Right lobe of liver (tissue), 6 donors: Measurements from ENCODE around the gene PIGL. TPM values are rescaled to one million over a fixed set of nuclear protein-coding genes. Genes with fewer than 3 reads are reported as not detected.

ENCODE experiments used
- ATAC-seq, 4 donors: fragments of 200-7000 bp; cut with Tn5 transposase; one replicate each; pipeline ENCODE4 v1.9.1; 2020; ENCODE audit warnings: mild to moderate bottlenecking in 4 of 4, moderate library complexity in 4 of 4
- DNase-seq, 3 donors: peaks; one replicate each; pipeline ENCODE4 v3.0.0-alpha.2; 2020
- H3K27ac ChIP-seq, 3 donors: fragments of 200-600 bp; one replicate each; pipeline ENCODE4 v1.8.0; 2022
- H3K27me3 ChIP-seq, 2 donors: fragments of 200-600 bp; one replicate each; pipeline ENCODE4 v1.8.0; 2022
- H3K36me3 ChIP-seq, 4 donors: fragments of 200-600 bp; sonication (generic) in 1 of 4; one replicate each; pipeline versions ENCODE4 v1.5.1 to v1.8.0; 2017 to 2022; ENCODE audit warnings: control low read depth in 1 of 4
- H3K4me1 ChIP-seq, 4 donors: fragments of 200-600 bp; sonication (generic) in 1 of 4; one replicate each; pipeline versions ENCODE4 v1.5.1 to v1.8.0; 2017 to 2022; ENCODE audit warnings: control low read depth in 1 of 4
- H3K4me3 ChIP-seq, 3 donors: fragments of 200-600 bp; one replicate each; pipeline ENCODE4 v1.8.0; 2022
- H3K9me3 ChIP-seq, 4 donors: fragments of 200-600 bp; sonication (generic) in 1 of 4; one replicate each; pipeline versions ENCODE4 v1.5.1 to v1.8.0; 2017 to 2022; ENCODE audit warnings: control low read depth in 1 of 4
- POLR2A ChIP-seq: fragments of 450-650 bp; IDR thresholded peaks from one replicate; pipeline ENCODE4 v1.6.1; 2017; ENCODE audit warnings: antibody characterized with exemption, mild to moderate bottlenecking
- WGBS: methylation state at CpG from one replicate; pipeline ENCODE4 v1.1.6; 2018; ENCODE audit warnings: low coverage, low lambda C conversion rate; ENCODE audit not compliant: insufficient coverage; ENCODE audit errors: missing lambda C conversion rate; 5-methylcytosine and 5-hydroxymethylcytosine counted together
- intact Hi-C, 2 donors: fragments of 100-400 bp; cut with DNase I; formaldehyde crosslinking; loops; one replicate each; pipeline versions ENCODE4 v1.11.2 to v1.14.1; 2022
- total RNA-seq, 6 experiments: library from RNA; depleted of rRNA in 2 of 6; stranded (reverse); fragments of >200 nt in 2 of 6; fragmentation: NEBNext Ultra II Directional in 3 of 6; extraction: Animal tissue kit (Norgen Biotek cat#: 25700) in 3 of 6; gene quantifications; one replicate each; pipeline versions ENCODE4 v1.1.0 to v1.2.4, GENCODE V29; 2016 to 2023
- TF ChIP-seq, protein P1 (sequence below), 4 donors: fragments of 200-600 bp in 3 of 4; fragments of 450-650 bp in 1 of 4; IDR thresholded peaks; one replicate each; pipeline versions ENCODE4 v1.5.1 to v1.8.0; 2016 to 2022; ENCODE audit warnings: antibody characterized with exemption in 4 of 4, mild to moderate bottlenecking in 2 of 4
- donor health status: DM: no; HTN: yes; CAD: no.
- donor health status: DM: no; HTN: no; CAD: no.
- donor health status: DM: no; HTN: no; CAD: no.
- donor health status: DM: no; HTN: yes; CAD: no.
- donor health status: DM: no; HTN: yes; CAD: no.

Gene PIGL
- total RNA-seq, 6 experiments from 2014 or later: 8.5 to 29.7 (median 14.9) TPM

- no peak for ATAC-seq
- no peak overlapping the region for H3K4me3 ChIP-seq
- no peak overlapping the region for H3K27ac ChIP-seq
- WGBS: 83% methylated on average over 5 of the region's 6 CpGs
- TF ChIP-seq, protein P1, sequence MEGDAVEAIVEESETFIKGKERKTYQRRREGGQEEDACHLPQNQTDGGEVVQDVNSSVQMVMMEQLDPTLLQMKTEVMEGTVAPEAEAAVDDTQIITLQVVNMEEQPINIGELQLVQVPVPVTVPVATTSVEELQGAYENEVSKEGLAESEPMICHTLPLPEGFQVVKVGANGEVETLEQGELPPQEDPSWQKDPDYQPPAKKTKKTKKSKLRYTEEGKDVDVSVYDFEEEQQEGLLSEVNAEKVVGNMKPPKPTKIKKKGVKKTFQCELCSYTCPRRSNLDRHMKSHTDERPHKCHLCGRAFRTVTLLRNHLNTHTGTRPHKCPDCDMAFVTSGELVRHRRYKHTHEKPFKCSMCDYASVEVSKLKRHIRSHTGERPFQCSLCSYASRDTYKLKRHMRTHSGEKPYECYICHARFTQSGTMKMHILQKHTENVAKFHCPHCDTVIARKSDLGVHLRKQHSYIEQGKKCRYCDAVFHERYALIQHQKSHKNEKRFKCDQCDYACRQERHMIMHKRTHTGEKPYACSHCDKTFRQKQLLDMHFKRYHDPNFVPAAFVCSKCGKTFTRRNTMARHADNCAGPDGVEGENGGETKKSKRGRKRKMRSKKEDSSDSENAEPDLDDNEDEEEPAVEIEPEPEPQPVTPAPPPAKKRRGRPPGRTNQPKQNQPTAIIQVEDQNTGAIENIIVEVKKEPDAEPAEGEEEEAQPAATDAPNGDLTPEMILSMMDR (IDR thresholded peaks at IDR 0.05): no peak
- TF ChIP-seq POLR2A: no peak
- no peaks in the 10 kb centered on the region for H3K36me3 ChIP-seq
- no peak for DNase-seq
- H3K4me1 ChIP-seq: peaks cover 0 to 28% (median 15%) of the 10 kb centered on the region in 4 donors
- no peaks in the 10 kb centered on the region for H3K9me3 ChIP-seq
- no peaks in the 10 kb centered on the region for H3K27me3 ChIP-seq
- intact Hi-C loops: no loop called here
These were observed 4.2 kb upstream of the PIGL start for GRCh38 chr17:16212793-16213192.

DNA sequence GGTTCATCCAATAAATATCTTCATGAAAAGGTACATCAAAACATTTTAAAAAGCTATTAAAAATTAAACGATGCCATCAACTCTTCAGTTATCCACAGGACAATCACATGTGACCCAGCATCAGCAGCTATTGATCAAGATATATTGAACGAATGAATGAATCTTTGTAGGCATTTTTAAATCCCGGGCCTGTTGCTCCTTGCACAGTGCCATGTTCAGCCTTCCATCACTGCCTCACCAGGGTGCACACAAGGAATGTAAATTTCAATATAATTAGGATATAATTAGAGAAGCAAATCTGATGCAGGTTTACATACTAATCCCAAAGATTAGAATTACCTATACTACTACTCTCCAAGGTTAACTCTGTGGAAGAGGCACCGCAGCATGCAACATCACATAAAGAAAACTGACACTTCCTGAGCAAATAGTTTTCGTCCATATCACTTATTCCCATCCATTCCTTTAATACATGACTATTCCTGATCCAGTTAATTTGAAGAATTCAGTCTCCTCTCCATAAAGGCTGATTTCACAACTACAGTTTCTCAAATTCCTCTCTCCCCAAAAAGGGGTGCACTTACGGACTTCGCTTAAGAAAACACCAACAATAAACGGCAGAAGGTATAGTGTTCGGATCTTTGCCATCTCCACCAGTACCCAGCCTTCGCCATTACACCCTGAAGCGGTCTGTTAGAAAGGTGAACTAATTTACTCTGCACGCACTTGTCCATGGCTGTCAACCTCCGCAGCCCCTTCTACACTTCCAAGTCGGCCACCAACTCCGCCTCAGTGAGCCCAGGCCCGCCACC lies 2.6 kb upstream of the PIGL start:
- Histone ChIP-seq H3K9me3 (no peaks in the 10 kb centered on the region), H3K4me3 (peak overlapping the region; percentile 95 to 98 (median 97)), H3K4me1 (peaks cover 0 to 35% (median 15%) of the 10 kb centered on the region in 4 donors), H3K36me3 (no peaks in the 10 kb centered on the region), H3K27ac (peak overlapping the region; percentile 94 to 98 (median 96)), H3K27me3 (no peaks in the 10 kb centered on the region)
- ATAC-seq (no peak), DNase-seq (no peak)
- intact Hi-C loops: no loop called here
- no peak for TF ChIP-seq POLR2A
- TF ChIP-seq, protein P1 (IDR thresholded peaks at IDR 0.05): no peak
- WGBS: 3% methylated on average over 14 of the region's 16 CpGs

DNA sequence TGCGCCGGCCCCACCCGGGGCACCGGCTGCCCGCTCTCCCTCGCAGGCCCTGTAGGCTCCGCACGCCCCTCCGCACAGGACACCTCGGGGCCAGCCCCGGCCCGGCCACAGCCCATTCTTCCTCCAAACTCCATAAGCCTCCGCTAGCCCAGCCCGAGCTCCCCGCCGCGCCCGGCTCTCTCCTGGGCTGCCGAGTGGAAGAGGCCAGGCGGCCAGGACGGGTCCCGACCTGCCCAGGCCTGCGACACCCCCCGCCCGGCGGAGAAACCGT lies 2.1 kb upstream of the PIGL start:
- H3K27ac ChIP-seq: peak overlapping the region; percentile 94 to 98 (median 96)
- no peaks in the 10 kb centered on the region for H3K9me3 ChIP-seq
- no CpG with 5 or more reads among the region's 27 CpGs for WGBS
- peaks cover 0 to 35% (median 15%) of the 10 kb centered on the region in 4 donors for H3K4me1 ChIP-seq
- H3K4me3 ChIP-seq: peak overlapping the region; percentile 95 to 98 (median 97)
- H3K27me3 ChIP-seq: no peaks in the 10 kb centered on the region
- intact Hi-C loops: no loop called here
- peak in 2 of 3 donors; percentile 62 to 75 for DNase-seq
- peak; percentile 37 to 63 (median 54) for ATAC-seq
- no peaks in the 10 kb centered on the region for H3K36me3 ChIP-seq
- TF ChIP-seq, protein P1 (IDR thresholded peaks at IDR 0.05): no peak
- no peak for TF ChIP-seq POLR2A

- H3K4me3 ChIP-seq: peak within 1 kb of the TSS; percentile 95 to 98 (median 97)
- no peaks in the 10 kb centered on the region for H3K9me3 ChIP-seq
- intact Hi-C loops: no loop called here
- WGBS: 5% methylated on average over 8 of the region's 82 CpGs
- H3K27me3 ChIP-seq: no peaks in the 10 kb centered on the region
- TF ChIP-seq, protein P1 (IDR thresholded peaks at IDR 0.05): peak; percentile 23 to 37 (median 34)
- peak; percentile 93 for TF ChIP-seq POLR2A
- no peaks in the 10 kb centered on the region for H3K36me3 ChIP-seq
- DNase-seq (peak; percentile 96 to 97 (median 97)), ATAC-seq (peak; percentile 90 to 96 (median 92))
- peak within 1 kb of the TSS; percentile 94 to 98 (median 96) for H3K27ac ChIP-seq
- H3K4me1 ChIP-seq: peaks cover 0 to 35% (median 15%) of the 10 kb centered on the region in 4 donors
These were observed 1.6 kb upstream of the PIGL start, which contains the start of gene NCOR1 for GRCh38 chr17:16215273-16215964. Gene NCOR1, minus strand, starts transcription at chr17:16215534. Its CDS starts 20,965 bp downstream, at chr17:16194569.
